Trophoblast cell (in vitro differentiated cells and primary cell): ENCODE measurements around the gene AMOTL2.

Experiments used
- DNase-seq, 2 donors: peaks; one replicate each; pipeline ENCODE4 v3.0.0-alpha.2; 2016
- H2AFZ ChIP-seq: 2 replicates; pipeline ENCODE4 v1.6.1; 2013; ENCODE audit warnings: low read length, moderate library complexity, mild to moderate bottlenecking; ENCODE audit not compliant: insufficient read depth, poor library complexity
- H2AK5ac ChIP-seq: 2 replicates; pipeline ENCODE4 v1.6.1; 2013; ENCODE audit warnings: mild to moderate bottlenecking, low read length
- H2BK120ac ChIP-seq: 2 replicates; pipeline ENCODE4 v1.6.1; 2013; ENCODE audit warnings: low read length, mild to moderate bottlenecking, moderate library complexity; ENCODE audit not compliant: insufficient read depth, poor library complexity
- H2BK12ac ChIP-seq: 2 replicates; pipeline ENCODE4 v1.6.1; 2013; ENCODE audit warnings: mild to moderate bottlenecking, low read length, moderate library complexity
- H2BK5ac ChIP-seq: 2 replicates; pipeline ENCODE4 v1.6.1; 2013; ENCODE audit warnings: low read length, low read depth, moderate library complexity, mild to moderate bottlenecking; ENCODE audit not compliant: poor library complexity
- H3K14ac ChIP-seq: 2 replicates; pipeline ENCODE4 v1.6.1; 2013; ENCODE audit warnings: mild to moderate bottlenecking, low read length
- H3K18ac ChIP-seq: 2 replicates; pipeline ENCODE4 v1.6.1; 2013; ENCODE audit warnings: mild to moderate bottlenecking, low read length
- H3K23ac ChIP-seq: 2 replicates; pipeline ENCODE4 v1.6.1; 2013; ENCODE audit warnings: low read length
- H3K27ac ChIP-seq: 2 replicates; pipeline ENCODE4 v1.5.1; 2013; ENCODE audit warnings: low read depth, mild to moderate bottlenecking, inconsistent platforms, low read length, moderate library complexity
- H3K27me3 ChIP-seq: 2 replicates; pipeline ENCODE4 v1.6.1; 2013; ENCODE audit warnings: inconsistent platforms, mild to moderate bottlenecking, low read length, moderate library complexity; ENCODE audit not compliant: insufficient read depth
- H3K36me3 ChIP-seq, 2 experiments: 1 replicate in 1 of 2; 2 replicates in 1 of 2; pipeline ENCODE4 v1.6.1; 2013; ENCODE audit warnings: low read length in 2 of 2, mild to moderate bottlenecking in 2 of 2, moderate library complexity in 1 of 2; ENCODE audit not compliant: insufficient read depth in 2 of 2, control insufficient read depth in 1 of 2
- H3K4ac ChIP-seq: 2 replicates; pipeline ENCODE4 v1.6.1; 2013; ENCODE audit warnings: low read depth, mild to moderate bottlenecking, low read length, moderate library complexity
- H3K4me1 ChIP-seq, 2 experiments: 1 replicate in 1 of 2; 2 replicates in 1 of 2; pipeline ENCODE4 v1.6.1; 2013; ENCODE audit warnings: low read length in 2 of 2, mild to moderate bottlenecking in 2 of 2, moderate library complexity in 1 of 2; ENCODE audit not compliant: insufficient read depth in 2 of 2, control insufficient read depth in 1 of 2
- H3K4me2 ChIP-seq: 2 replicates; pipeline ENCODE4 v1.6.1; 2013; ENCODE audit warnings: inconsistent platforms, mild to moderate bottlenecking, low read length, moderate library complexity
- H3K4me3 ChIP-seq: 2 replicates; pipeline ENCODE4 v1.5.1; 2013; ENCODE audit warnings: mild to moderate bottlenecking, low read depth, low read length, inconsistent platforms
- H3K79me1 ChIP-seq: one replicate; pipeline ENCODE4 v1.6.1; 2013; ENCODE audit warnings: low read length
- H3K79me2 ChIP-seq: 2 replicates; pipeline ENCODE4 v1.6.1; 2013; ENCODE audit warnings: low read length, mild to moderate bottlenecking; ENCODE audit not compliant: control insufficient read depth, insufficient read depth, poor library complexity
- H3K9ac ChIP-seq: 2 replicates; pipeline ENCODE4 v1.6.1; 2013; ENCODE audit warnings: mild to moderate bottlenecking, low read length
- H3K9me3 ChIP-seq: 2 replicates; pipeline ENCODE4 v1.6.1; 2013; ENCODE audit warnings: low read depth, mild to moderate bottlenecking, control low read depth, inconsistent platforms, low read length; ENCODE audit not compliant: insufficient read depth
- H4K12ac ChIP-seq: 2 replicates; pipeline ENCODE4 v1.6.1; 2013; ENCODE audit warnings: low read depth, mild to moderate bottlenecking, low read length, moderate library complexity
- H4K8ac ChIP-seq: 2 replicates; pipeline ENCODE4 v1.6.1; 2013; ENCODE audit warnings: low read depth, mild to moderate bottlenecking, low read length, moderate library complexity
- H4K91ac ChIP-seq: one replicate; pipeline ENCODE4 v1.6.1; 2013; ENCODE audit warnings: low read depth, mild to moderate bottlenecking, low read length, moderate library complexity
- WGBS: extraction: QIAGEN DNeasy Blood & Tissue Kit; methylation state at CpG from one replicate; pipeline ENCODE4 v1.1.7; 2013; ENCODE audit warnings: missing lambda C conversion rate; ENCODE audit not compliant: insufficient read length, insufficient coverage; ENCODE audit errors: extremely low coverage; 5-methylcytosine and 5-hydroxymethylcytosine counted together

The AMOTL2 gene

GRCh38 chr3:134376786-134377426 lies 2.7 kb upstream of the AMOTL2 start:
- Histone ChIP-seq H3K27ac (no peak overlapping the region), H3K4me3 (no peak overlapping the region), H2BK120ac (no peak overlapping the region), H3K4me2 (no peak overlapping the region), H2BK12ac (no peak overlapping the region), H3K18ac (no peak overlapping the region), H3K79me1 (peaks cover 40% of the 10 kb centered on the region), H4K12ac (no peak overlapping the region), H3K36me3 (peaks cover 5% of the 10 kb centered on the region in 2 experiments), H3K4me1 (peaks cover 25 to 30% of the 10 kb centered on the region in 2 experiments), H3K27me3 (no peaks in the 10 kb centered on the region), H3K9ac (no peak overlapping the region), H3K79me2 (peaks cover 27% of the 10 kb centered on the region), H2AK5ac (peak overlapping the region; percentile 5), H2BK5ac (no peak overlapping the region), H3K4ac (no peak overlapping the region), H3K14ac (no peak overlapping the region), H4K8ac (no peak overlapping the region), H4K91ac (peak overlapping the region; percentile 15), H3K9me3 (no peaks in the 10 kb centered on the region), H2AFZ (no peak overlapping the region), H3K23ac (no peak overlapping the region)
- WGBS, result no CpG with 5 or more reads among the region's 5 CpGs
- DNase-seq, result peak in 1 of 2 donors; percentile 51

GRCh38 chr3:134376385-134376765 lies 2.1 kb upstream of the AMOTL2 start:
- H4K91ac ChIP-seq, result peak overlapping the region; percentile 15
- no peak for DNase-seq
- peak overlapping the region; percentile 19 for H2BK12ac ChIP-seq
- no peak overlapping the region for H3K4ac ChIP-seq
- peaks cover 43% of the 10 kb centered on the region for H3K79me1 ChIP-seq
- no peak overlapping the region for H4K8ac ChIP-seq
- no peak overlapping the region for H2BK5ac ChIP-seq
- H3K79me2 ChIP-seq, result peaks cover 32% of the 10 kb centered on the region
- H3K9ac ChIP-seq, result no peak overlapping the region
- H3K27ac ChIP-seq, result no peak overlapping the region
- no peak overlapping the region for H3K14ac ChIP-seq
- H2BK120ac ChIP-seq, result no peak overlapping the region
- WGBS, result no CpG with 5 or more reads among the region's 4 CpGs
- peaks cover 8 to 10% of the 10 kb centered on the region in 2 experiments for H3K36me3 ChIP-seq
- H3K9me3 ChIP-seq, result no peaks in the 10 kb centered on the region
- H3K18ac ChIP-seq, result no peak overlapping the region
- H3K23ac ChIP-seq, result no peak overlapping the region
- H2AFZ ChIP-seq, result no peak overlapping the region
- H3K4me3 ChIP-seq, result no peak overlapping the region
- no peak overlapping the region for H4K12ac ChIP-seq
- no peaks in the 10 kb centered on the region for H3K27me3 ChIP-seq
- peak overlapping the region; percentile 42 for H2AK5ac ChIP-seq
- no peak overlapping the region for H3K4me2 ChIP-seq
- peaks cover 27 to 32% of the 10 kb centered on the region in 2 experiments for H3K4me1 ChIP-seq

DNA sequence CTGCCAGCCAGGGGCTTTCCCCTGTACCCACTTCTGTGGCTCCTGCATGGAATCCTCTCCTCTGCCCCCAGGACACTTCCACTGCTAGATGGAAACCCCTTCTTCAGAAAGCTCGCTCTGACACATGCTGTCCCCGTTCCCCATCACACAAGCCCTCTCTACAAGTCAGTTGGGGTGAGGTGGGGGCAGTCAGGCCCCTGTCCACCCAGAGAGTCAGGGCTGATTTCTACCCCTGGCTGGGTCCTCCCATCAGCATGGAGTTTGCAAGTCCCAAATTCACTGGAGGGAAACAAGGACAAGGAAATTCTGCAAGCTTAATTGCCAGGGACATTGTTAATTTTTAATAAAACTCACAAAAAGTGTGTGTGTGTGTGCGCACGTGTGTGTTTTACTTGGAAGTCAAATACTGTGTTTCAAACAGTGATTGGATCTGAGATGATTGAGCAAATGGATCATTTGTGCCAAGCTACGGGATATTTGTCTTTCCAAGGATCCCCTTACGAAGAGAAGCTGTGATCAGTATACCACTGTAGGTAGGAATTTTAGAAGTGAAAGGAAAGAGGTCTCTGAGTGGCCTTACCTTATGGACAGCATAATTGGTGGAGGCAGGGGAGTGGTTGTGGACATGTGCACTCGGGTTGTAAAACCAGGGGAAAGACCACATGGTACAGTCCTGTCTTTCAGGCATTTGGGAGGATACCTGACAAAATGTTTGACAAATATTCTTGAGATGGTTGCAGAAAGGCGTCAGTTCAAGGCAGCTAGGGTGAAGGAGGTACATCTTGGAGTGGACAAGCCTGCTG lies 1.5 kb upstream of the AMOTL2 start:
- no peaks in the 10 kb centered on the region for H3K27me3 ChIP-seq
- peaks cover 38% of the 10 kb centered on the region for H3K79me2 ChIP-seq
- H2BK120ac ChIP-seq, result peak overlapping the region; percentile 55
- H4K12ac ChIP-seq, result no peak overlapping the region
- H3K4ac ChIP-seq, result peak overlapping the region; percentile 38
- H3K36me3 ChIP-seq, result peaks cover 14 to 16% of the 10 kb centered on the region in 2 experiments
- no CpG with 5 or more reads among the region's 8 CpGs for WGBS
- H4K8ac ChIP-seq, result peak overlapping the region; percentile 63
- H2AK5ac ChIP-seq, result peak overlapping the region; percentile 72
- peak overlapping the region; percentile 88 for H2BK12ac ChIP-seq
- H3K9ac ChIP-seq, result no peak overlapping the region
- no peaks in the 10 kb centered on the region for H3K9me3 ChIP-seq
- H3K4me1 ChIP-seq, result peaks cover 32 to 38% of the 10 kb centered on the region in 2 experiments
- peak overlapping the region; percentile 90 for H3K18ac ChIP-seq
- peak overlapping the region; percentile 66 for H3K4me2 ChIP-seq
- no peak overlapping the region for H3K23ac ChIP-seq
- no peak overlapping the region for H3K4me3 ChIP-seq
- peak overlapping the region; percentile 97 for H3K27ac ChIP-seq
- peaks cover 46% of the 10 kb centered on the region for H3K79me1 ChIP-seq
- no peak for DNase-seq
- peak overlapping the region; percentile 97 for H4K91ac ChIP-seq
- peak overlapping the region; percentile 99 for H2BK5ac ChIP-seq
- H3K14ac ChIP-seq, result peak overlapping the region; percentile 90
- H2AFZ ChIP-seq, result peak overlapping the region; percentile 23

GRCh38 chr3:134374791-134375581 lies 739 bp upstream of the AMOTL2 start:
- Histone ChIP-seq H3K14ac (peak overlapping the region; percentile 97), H2AFZ (peak overlapping the region; percentile 85), H4K8ac (peak overlapping the region; percentile 94), H3K4me1 (peaks cover 39 to 44% of the 10 kb centered on the region in 2 experiments), H3K36me3 (peaks cover 19 to 24% of the 10 kb centered on the region in 2 experiments), H2BK12ac (peak overlapping the region; percentile 99), H3K79me2 (peaks cover 39% of the 10 kb centered on the region), H3K23ac (no peak overlapping the region), H3K18ac (peak overlapping the region; percentile 99), H3K9ac (peak overlapping the region; percentile 25), H2AK5ac (peak overlapping the region; percentile 84), H3K9me3 (no peaks in the 10 kb centered on the region), H2BK120ac (peak overlapping the region; percentile 99), H3K4ac (peak overlapping the region; percentile 93), H4K91ac (peak overlapping the region; percentile 97), H4K12ac (peak overlapping the region; percentile 66), H3K4me3 (peak overlapping the region; percentile 70), H3K27me3 (no peaks in the 10 kb centered on the region), H2BK5ac (peak overlapping the region; percentile 99), H3K79me1 (peaks cover 53% of the 10 kb centered on the region), H3K27ac (peak overlapping the region; percentile 97), H3K4me2 (peak overlapping the region; percentile 66)
- DNase-seq, result peak; percentile 55 to 65
- WGBS, result no CpG with 5 or more reads among the region's 30 CpGs
